Measurements from ENCODE around the gene LPIN1. TPM values are rescaled to one million over a fixed set of nuclear protein-coding genes. Genes with fewer than 3 reads are reported as not detected.
"Not testable (repeated sequence)": the region's sequence is repeated elsewhere in the genome, so short reads cannot be mapped to it uniquely, and the experiment has no call there.

Gene LPIN1
- total RNA-seq, 4 donors from 2014 or later = 28.7 to 47.0 (median 39.6) TPM

DNA sequence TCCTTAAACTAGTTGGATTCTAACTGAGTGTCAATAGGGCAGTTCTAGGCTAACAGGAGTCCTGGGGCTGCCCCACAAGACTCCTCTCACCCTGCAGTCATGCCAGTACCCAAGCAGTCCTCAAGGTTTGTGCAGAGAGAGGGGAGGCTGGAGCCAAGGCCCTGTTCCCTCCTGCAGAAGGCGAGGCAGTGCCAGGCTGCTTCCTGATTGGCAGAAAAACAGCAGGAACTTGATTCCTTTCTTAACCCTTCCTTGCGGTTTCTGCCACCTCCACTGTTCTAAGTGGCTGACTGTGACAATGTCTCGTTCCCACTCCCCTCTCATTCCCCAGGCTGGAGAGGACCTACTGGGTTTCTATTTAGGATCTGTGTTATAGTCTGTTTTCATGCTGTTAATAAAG is 75.3 kb downstream of the LPIN1 start:
- DNase-seq = no peak
- H3K36me3 ChIP-seq = peaks cover 12 to 48% of the 10 kb centered on the region in 2 donors
- no peaks in the 10 kb centered on the region for H3K4me1 ChIP-seq
- TF ChIP-seq, protein P1, sequence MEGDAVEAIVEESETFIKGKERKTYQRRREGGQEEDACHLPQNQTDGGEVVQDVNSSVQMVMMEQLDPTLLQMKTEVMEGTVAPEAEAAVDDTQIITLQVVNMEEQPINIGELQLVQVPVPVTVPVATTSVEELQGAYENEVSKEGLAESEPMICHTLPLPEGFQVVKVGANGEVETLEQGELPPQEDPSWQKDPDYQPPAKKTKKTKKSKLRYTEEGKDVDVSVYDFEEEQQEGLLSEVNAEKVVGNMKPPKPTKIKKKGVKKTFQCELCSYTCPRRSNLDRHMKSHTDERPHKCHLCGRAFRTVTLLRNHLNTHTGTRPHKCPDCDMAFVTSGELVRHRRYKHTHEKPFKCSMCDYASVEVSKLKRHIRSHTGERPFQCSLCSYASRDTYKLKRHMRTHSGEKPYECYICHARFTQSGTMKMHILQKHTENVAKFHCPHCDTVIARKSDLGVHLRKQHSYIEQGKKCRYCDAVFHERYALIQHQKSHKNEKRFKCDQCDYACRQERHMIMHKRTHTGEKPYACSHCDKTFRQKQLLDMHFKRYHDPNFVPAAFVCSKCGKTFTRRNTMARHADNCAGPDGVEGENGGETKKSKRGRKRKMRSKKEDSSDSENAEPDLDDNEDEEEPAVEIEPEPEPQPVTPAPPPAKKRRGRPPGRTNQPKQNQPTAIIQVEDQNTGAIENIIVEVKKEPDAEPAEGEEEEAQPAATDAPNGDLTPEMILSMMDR (IDR thresholded peaks at IDR 0.05) = no peak
- no peak for TF ChIP-seq POLR2A (IDR thresholded peaks at IDR 0.05)
- H3K27me3 ChIP-seq = no peaks in the 10 kb centered on the region
- 95 to 97% methylated on average over 3 of the region's 3 CpGs for WGBS, 2 donors
- intact Hi-C loops (cut with DNase I) = no loop called here
- H3K27ac ChIP-seq = no peak overlapping the region
- no peaks in the 10 kb centered on the region for H3K9me3 ChIP-seq
- H3K4me3 ChIP-seq (replicated peaks in 1 of 3) = no peak overlapping the region

DNA sequence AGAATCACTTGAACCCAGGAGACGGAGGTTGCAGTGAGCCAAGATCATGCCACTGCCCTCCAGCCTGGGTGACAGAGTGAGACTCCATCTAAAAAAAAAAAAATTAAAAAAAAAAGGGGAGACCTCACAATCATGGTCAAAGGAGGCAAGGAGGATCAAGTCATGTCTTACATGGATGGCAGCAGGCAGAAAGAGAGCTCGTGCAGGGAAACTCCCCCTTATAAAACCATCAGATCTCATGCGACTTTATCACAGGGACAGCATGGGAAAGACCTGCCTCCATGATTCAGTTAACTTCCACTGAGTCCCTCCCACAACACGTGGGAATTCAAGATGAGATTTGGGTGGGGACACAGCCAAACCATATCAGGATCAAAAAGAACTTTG is 75.9 kb downstream of the LPIN1 start:
- 92 to 95% methylated on average over 4 of the region's 4 CpGs for WGBS, 2 donors
- peaks cover 12 to 50% of the 10 kb centered on the region in 2 donors for H3K36me3 ChIP-seq
- intact Hi-C loops (cut with DNase I); H3K4me3 ChIP-seq (replicated peaks in 1 of 3); H3K9me3 ChIP-seq; H3K4me1 ChIP-seq; DNase-seq; H3K27ac ChIP-seq; H3K27me3 ChIP-seq: not testable (repeated sequence)

DNA sequence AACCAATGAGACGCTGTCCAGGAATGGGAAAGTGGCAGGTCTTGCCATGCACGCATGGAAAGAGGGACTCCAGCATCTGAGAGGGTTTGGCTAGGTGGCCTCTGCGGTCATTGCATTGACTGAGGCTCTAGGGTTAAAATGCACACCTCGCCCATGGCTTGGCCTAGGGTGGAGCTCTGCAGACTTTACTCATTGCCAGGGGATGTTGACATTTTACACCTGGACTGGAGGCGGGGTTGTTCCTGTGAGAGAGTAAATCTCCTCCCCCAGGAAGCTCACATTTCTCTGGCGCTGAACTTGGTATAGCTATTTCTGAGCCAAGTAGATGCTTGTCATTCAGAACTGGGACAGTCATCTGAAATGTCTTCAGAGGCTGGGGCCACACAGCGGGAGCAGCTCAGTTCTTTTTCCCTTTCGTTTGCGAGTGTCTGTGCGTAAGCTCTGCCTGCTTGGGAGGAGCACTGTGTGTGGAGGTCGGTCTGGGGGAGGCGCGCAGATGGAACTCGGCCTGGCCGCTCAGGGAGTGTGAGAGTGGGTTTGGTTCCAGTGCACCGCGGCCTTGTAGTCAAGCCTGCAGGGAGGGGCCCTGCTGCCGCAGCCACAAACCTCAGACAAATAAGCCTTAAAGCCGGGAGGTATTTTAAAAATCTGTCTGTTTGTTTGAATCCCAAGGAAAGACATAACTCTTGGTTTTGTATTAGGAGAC is 76.5 kb downstream of the LPIN1 start:
- WGBS, 2 donors = 95% methylated on average over 19 of the region's 19 CpGs
- Histone ChIP-seq H3K27ac (no peak overlapping the region), H3K4me3 (replicated peaks in 1 of 3) (no peak overlapping the region), H3K9me3 (no peaks in the 10 kb centered on the region), H3K36me3 (peaks cover 12 to 50% of the 10 kb centered on the region in 2 donors), H3K27me3 (no peaks in the 10 kb centered on the region), H3K4me1 (no peaks in the 10 kb centered on the region)
- intact Hi-C loops (cut with DNase I) = no loop called here
- TF ChIP-seq POLR2A (IDR thresholded peaks at IDR 0.05) = no peak
- TF ChIP-seq, protein P1 (IDR thresholded peaks at IDR 0.05) = no peak
- no peak for DNase-seq

DNA sequence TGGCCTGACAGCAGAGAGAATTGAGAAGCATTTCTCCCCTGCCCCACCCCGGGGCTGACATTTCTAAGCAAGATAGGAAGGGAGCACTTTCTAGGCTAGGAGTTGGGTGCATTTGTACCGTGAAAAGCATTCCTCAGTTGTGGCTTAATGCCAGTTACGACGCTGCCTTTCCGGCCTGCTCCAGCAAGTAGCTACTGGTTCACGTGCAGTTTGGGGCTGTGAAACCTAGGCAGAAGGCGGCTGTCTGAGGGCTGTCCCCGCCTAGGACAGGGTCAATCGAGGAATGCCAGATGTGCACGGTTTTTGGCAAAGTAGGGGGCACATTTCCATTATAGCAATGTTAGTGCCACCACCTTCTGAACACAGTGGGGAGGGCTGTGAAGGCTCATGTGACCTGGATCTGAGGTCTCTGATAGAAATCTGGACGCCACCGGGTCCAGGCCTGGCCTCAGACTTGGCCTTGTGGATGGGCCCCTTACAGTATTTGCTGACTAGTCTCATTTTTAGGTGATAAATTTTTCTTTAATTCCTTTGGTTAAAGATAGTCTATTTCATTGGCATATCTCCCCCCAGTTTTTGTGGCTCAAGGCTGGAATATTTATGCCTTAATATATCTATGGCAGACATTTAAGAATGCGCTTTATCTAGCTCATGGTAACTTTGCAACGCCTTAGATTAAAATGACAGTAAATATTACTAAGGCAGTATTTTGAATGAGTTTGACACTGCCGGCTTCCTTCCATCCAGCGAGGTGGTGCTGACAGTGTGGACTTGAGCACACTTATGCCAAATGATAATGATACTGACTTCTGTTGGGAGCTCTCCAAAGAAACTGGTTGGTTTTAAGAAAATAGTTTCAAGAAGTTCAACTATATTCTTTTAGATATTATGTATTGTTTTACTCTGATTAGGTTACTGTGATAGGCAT is 78.7 kb downstream of the LPIN1 start:
- no peaks in the 10 kb centered on the region for H3K9me3 ChIP-seq
- 89 to 95% methylated on average over 16 of the region's 16 CpGs for WGBS, 2 donors
- no peak overlapping the region for H3K27ac ChIP-seq
- H3K4me1 ChIP-seq = peaks cover 13 to 14% of the 10 kb centered on the region in 2 donors
- intact Hi-C loops (cut with DNase I) = no loop called here
- peaks cover 10 to 43% of the 10 kb centered on the region in 2 donors for H3K36me3 ChIP-seq
- no peaks in the 10 kb centered on the region for H3K27me3 ChIP-seq
- TF ChIP-seq, protein P1 (IDR thresholded peaks at IDR 0.05) = no peak
- TF ChIP-seq POLR2A (IDR thresholded peaks at IDR 0.05) = no peak
- no peak overlapping the region for H3K4me3 ChIP-seq (replicated peaks in 1 of 3)
- DNase-seq = no peak

DNA sequence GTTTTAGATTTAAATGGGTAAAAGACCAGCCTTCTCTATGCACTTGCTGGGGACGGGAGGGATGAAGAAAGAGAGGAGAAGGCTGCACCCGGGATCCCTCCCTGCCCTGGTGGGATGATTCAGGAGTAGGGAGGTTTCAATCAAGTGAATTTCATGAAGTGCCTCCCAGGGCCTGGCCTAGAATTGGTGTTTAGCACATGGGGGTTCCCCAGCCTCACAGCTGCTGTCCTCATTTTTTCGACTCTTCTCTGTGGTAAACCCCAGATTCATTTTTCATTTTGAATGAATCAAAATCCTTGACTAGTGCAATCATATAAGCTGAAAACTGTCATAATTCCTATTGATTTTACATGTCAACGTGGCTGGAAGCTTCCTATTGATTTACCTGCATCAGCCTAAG is 81.1 kb downstream of the LPIN1 start:
- peaks cover 6 to 33% of the 10 kb centered on the region in 2 donors for H3K36me3 ChIP-seq
- intact Hi-C loops (cut with DNase I) = no loop called here

More for the DNA sequence above, 81.1 kb downstream of the LPIN1 start:
- Histone ChIP-seq H3K27me3 (no peaks in the 10 kb centered on the region), H3K4me1 (peaks cover 18 to 20% of the 10 kb centered on the region in 2 donors), H3K27ac (no peak overlapping the region), H3K4me3 (replicated peaks in 1 of 3) (no peak overlapping the region), H3K9me3 (no peaks in the 10 kb centered on the region)
- TF ChIP-seq POLR2A (IDR thresholded peaks at IDR 0.05) = no peak
- TF ChIP-seq, protein P1 (IDR thresholded peaks at IDR 0.05) = no peak
- DNase-seq = no peak
- WGBS, 2 donors = 92 to 93% methylated on average over 4 of the region's 4 CpGs
